IPS-20b (cell line): ENCODE data around the gene AGBL5.
"Not testable (repeated sequence)": the region's sequence is repeated elsewhere in the genome, so short reads cannot be mapped to it uniquely, and the experiment has no call there.

ENCODE experiments used
- H3K27ac ChIP-seq: one replicate; pipeline ENCODE4 v1.5.1; 2013; ENCODE audit warnings: low read length
- H3K27me3 ChIP-seq: 2 replicates; pipeline ENCODE4 v1.6.1; 2013; ENCODE audit warnings: mild to moderate bottlenecking, low read length, inconsistent platforms; ENCODE audit not compliant: insufficient read depth
- H3K36me3 ChIP-seq: 2 replicates; pipeline ENCODE4 v1.6.1; 2013; ENCODE audit warnings: low read depth, mild to moderate bottlenecking, inconsistent platforms, low read length, moderate library complexity; ENCODE audit not compliant: insufficient read depth
- H3K4me1 ChIP-seq: 2 replicates; pipeline ENCODE4 v1.6.1; 2013; ENCODE audit warnings: mild to moderate bottlenecking, control low read depth, inconsistent platforms, low read length, moderate library complexity; ENCODE audit not compliant: insufficient read depth
- H3K4me3 ChIP-seq: 2 replicates; pipeline ENCODE4 v1.5.1; 2013; ENCODE audit warnings: mild to moderate bottlenecking, low read length, inconsistent platforms
- H3K9ac ChIP-seq: 2 replicates; pipeline ENCODE4 v1.6.1; 2013; ENCODE audit warnings: low read depth, mild to moderate bottlenecking, inconsistent platforms, low read length, moderate library complexity
- H3K9me3 ChIP-seq: 2 replicates; pipeline ENCODE4 v1.6.1; 2013; ENCODE audit warnings: mild to moderate bottlenecking, low read depth, low read length, inconsistent platforms; ENCODE audit not compliant: insufficient read depth

Gene AGBL5

GRCh38 chr2:27102329-27102728 is 50.9 kb downstream of the AGBL5 start:
- Histone ChIP-seq H3K36me3 (no peaks in the 10 kb centered on the region), H3K4me3 (no peak overlapping the region), H3K27me3 (no peaks in the 10 kb centered on the region), H3K27ac (no peak overlapping the region), H3K9me3 (no peaks in the 10 kb centered on the region), H3K4me1 (no peaks in the 10 kb centered on the region), H3K9ac (no peak overlapping the region)

GRCh38 chr2:27105981-27106380 is 54.5 kb downstream of the AGBL5 start:
- H3K4me1 ChIP-seq = no peaks in the 10 kb centered on the region
- H3K36me3 ChIP-seq = no peaks in the 10 kb centered on the region
- H3K9ac ChIP-seq = no peak overlapping the region

DNA sequence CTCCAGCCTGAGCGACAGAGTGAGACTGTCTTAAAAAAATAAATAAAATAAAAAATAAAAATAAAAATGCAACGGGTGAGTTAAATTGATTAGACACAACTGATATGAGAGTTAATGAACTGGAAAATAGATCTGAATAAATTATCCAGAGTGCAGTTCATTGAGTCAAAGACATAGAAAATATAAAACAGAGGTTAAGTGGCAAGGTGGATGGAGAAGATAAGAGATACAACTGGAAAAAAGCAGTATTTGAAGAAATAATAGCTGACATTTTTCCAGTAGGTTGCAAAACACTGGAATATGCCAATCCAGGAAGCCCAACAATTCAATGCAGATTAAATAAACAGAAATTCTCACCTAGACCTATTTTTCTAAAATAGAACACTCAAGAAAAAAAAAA is 56.8 kb downstream of the AGBL5 start:
- no peaks in the 10 kb centered on the region for H3K27me3 ChIP-seq

More at GRCh38 chr2:27105981-27106380, 54.5 kb downstream of the AGBL5 start:
- H3K27me3 ChIP-seq = no peaks in the 10 kb centered on the region
- no peaks in the 10 kb centered on the region for H3K9me3 ChIP-seq
- H3K27ac ChIP-seq = no peak overlapping the region
- no peak overlapping the region for H3K4me3 ChIP-seq

DNA sequence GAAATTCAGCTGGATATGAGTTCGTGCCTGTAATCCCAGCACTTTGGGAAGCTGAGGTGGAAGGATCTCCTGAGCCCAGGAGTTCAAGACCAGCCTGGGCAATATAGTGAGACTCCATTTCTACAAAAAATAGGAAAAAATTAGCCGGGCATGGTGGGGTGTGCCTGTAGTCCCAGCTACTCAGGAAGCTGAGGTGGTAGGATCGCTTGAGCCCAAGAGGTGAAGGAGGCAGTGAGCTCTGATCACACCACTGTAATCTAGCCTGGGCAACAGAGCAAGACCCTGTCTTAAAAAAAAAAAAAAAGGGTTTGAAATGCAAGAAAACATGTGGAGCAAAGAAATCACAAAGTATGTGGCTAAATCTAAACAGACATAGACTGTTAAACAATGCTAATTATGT is 57.6 kb downstream of the AGBL5 start:
- Histone ChIP-seq H3K27me3 (no peaks in the 10 kb centered on the region), H3K36me3 (no peaks in the 10 kb centered on the region), H3K9me3 (no peaks in the 10 kb centered on the region), H3K9ac (no peak overlapping the region), H3K4me3 (no peak overlapping the region), H3K4me1 (no peaks in the 10 kb centered on the region), H3K27ac (no peak overlapping the region)

More for the DNA sequence above, 56.8 kb downstream of the AGBL5 start:
- no peak overlapping the region for H3K4me3 ChIP-seq
- H3K27ac ChIP-seq = no peak overlapping the region
- H3K9ac ChIP-seq = no peak overlapping the region
- H3K9me3 ChIP-seq = no peaks in the 10 kb centered on the region
- no peaks in the 10 kb centered on the region for H3K36me3 ChIP-seq
- no peaks in the 10 kb centered on the region for H3K4me1 ChIP-seq

GRCh38 chr2:27110603-27111352 is 59.3 kb downstream of the AGBL5 start:
- H3K4me1 ChIP-seq, H3K27ac ChIP-seq, H3K9ac ChIP-seq, H3K27me3 ChIP-seq, H3K4me3 ChIP-seq, H3K36me3 ChIP-seq, H3K9me3 ChIP-seq: not testable (repeated sequence)

DNA sequence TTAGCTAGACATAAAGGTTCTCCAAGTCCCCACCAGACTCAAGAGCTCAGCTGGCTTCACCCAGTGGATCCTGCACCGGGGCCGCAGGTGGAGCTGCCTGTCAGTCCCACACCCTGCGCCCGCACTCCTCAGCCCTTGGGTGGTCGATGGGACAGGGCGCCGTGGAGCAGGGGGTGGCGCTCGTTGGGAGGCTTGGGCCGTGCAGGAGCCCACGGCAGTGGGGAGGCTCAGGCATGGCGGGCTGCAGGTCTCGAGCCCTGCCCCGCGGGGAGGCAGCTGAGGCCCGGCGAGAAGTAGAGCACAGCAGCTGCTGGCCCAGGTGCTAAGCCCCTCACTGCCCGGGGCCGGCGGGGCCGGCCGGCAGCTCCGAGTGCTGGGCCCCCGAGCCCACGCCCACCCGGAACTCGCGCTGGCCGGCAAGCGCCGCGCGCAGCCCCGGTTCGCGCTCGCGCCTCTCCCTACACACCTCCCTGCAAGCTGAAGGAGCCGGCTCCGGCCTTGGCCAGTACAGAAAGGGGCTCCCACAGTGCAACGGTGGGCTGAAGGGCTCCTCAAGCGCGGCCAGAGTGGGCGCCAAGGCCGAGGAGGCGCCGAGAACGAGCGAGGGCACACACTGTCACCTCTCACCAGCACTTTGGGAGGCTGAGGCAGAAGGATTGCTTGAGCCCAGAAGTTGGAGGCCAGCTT is 60.1 kb downstream of the AGBL5 start:
- not testable (repeated sequence) for H3K9ac ChIP-seq

GRCh38 chr2:27115519-27115918 is 64.1 kb downstream of the AGBL5 start:
- Histone ChIP-seq H3K9ac (no peak overlapping the region), H3K9me3 (no peaks in the 10 kb centered on the region; the same call in 1 of the 2 replicates), H3K27me3 (peaks cover 45% of the 10 kb centered on the region), H3K36me3 (no peaks in the 10 kb centered on the region), H3K4me3 (no peak overlapping the region), H3K27ac (no peak overlapping the region), H3K4me1 (no peaks in the 10 kb centered on the region; the same call in 1 of the 2 replicates)

More for the DNA sequence above, 60.1 kb downstream of the AGBL5 start:
- H3K4me1 ChIP-seq, H3K36me3 ChIP-seq, H3K4me3 ChIP-seq, H3K27ac ChIP-seq, H3K27me3 ChIP-seq, H3K9me3 ChIP-seq: not testable (repeated sequence)

DNA sequence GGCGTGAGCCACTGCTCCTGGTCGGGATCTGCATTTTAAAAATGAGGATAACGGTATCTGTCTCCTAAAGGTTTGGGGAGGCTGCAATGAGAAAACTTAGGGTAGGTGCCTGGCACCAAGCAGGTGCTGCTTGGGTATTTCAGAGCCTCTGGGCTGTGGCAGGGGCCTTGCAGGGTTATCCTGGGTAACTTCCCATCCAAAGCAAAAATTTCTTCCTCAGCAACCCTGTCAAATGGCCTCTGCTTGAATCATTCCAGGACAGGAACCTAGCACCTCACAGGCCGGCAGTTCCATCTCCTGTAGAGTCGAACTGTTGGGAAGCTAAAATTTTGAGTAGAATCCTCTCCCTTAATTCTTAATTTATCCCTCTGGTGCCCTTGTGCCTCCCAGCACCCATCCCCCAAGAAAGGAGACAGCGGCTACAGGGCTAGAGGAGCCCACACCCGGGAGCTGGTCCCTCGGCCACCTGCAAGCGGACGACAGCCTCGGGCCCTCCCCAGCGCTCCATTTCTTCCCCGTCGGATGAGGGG is 66.6 kb downstream of the AGBL5 start:
- Histone ChIP-seq H3K4me3 (peak overlapping the region; percentile 72), H3K9ac (no peak overlapping the region), H3K27ac (no peak overlapping the region), H3K9me3 (no peaks in the 10 kb centered on the region; the same call in 1 of the 2 replicates), H3K27me3 (peaks cover 71% of the 10 kb centered on the region), H3K36me3 (no peaks in the 10 kb centered on the region), H3K4me1 (no peaks in the 10 kb centered on the region; the same call in 1 of the 2 replicates)

- Histone ChIP-seq H3K9me3 (no peaks in the 10 kb centered on the region; the same call in 1 of the 2 replicates), H3K27ac (no peak within 1 kb of the TSS), H3K27me3 (peaks cover 76% of the 10 kb centered on the region), H3K9ac (peak within 1 kb of the TSS; percentile 30; the same call in 1 of the 2 replicates), H3K36me3 (no peaks in the 10 kb centered on the region), H3K4me3 (peak within 1 kb of the TSS; percentile 72), H3K4me1 (no peaks in the 10 kb centered on the region; the same call in 1 of the 2 replicates)
Measured at GRCh38 chr2:27118525-27119329, 67.3 kb downstream of the AGBL5 start, which contains the start of gene CGREF1. Gene CGREF1 (minus strand): TSS chr2:27119128. CDS start chr2:27104366, 14,762 bp downstream.

- H3K4me3 ChIP-seq = peak overlapping the region; percentile 72
- peak overlapping the region; percentile 30; the same call in 1 of the 2 replicates for H3K9ac ChIP-seq
- not testable (repeated sequence) for H3K27ac ChIP-seq, H3K36me3 ChIP-seq, H3K4me1 ChIP-seq, H3K9me3 ChIP-seq
- peaks cover 80% of the 10 kb centered on the region for H3K27me3 ChIP-seq
Measured at GRCh38 chr2:27119330-27119670, 67.8 kb downstream of the AGBL5 start.
